ENCODE data around the gene B4GAT1. TPM values are rescaled to one million over a fixed set of nuclear protein-coding genes. Genes with fewer than 3 reads are reported as not detected.

The B4GAT1 gene
- total and polyA plus RNA-seq, 10 donors: 4.3 to 23.4 (median 10.5) TPM

DNA sequence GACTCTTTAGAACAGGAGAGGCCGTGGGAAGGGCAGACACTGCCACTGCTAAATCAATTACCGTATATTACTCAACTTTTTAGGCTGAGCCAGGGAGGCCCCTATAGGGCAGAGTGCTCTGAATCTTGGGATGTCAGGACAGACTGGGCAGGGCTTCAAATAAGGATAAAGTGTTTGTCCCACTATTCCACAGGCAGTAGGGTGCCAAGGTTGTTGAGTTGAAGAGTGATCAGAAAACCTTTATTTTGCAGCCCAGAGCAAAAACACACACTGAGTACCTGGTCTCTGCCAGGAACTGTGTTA, 1.6 kb upstream of the B4GAT1 start:
- H3K27ac ChIP-seq: no peak overlapping the region
- no peaks in the 10 kb centered on the region for H3K9me3 ChIP-seq
- intact Hi-C loops (cut with DNase I; ENCODE audit: low total_unique reads): no loop called here
- DNase-seq: no peak
- H3K27me3 ChIP-seq (replicated peaks in 1 of 7): peaks cover 0 to 5% (median 0%) of the 10 kb centered on the region in 7 donors
- H3K36me3 ChIP-seq: peaks cover 0 to 5% (median 0%) of the 10 kb centered on the region in 6 donors
- peaks cover 24 to 50% (median 37%) of the 10 kb centered on the region in 6 donors for H3K4me1 ChIP-seq
- no peak overlapping the region for H3K4me3 ChIP-seq
- TF ChIP-seq, protein P1, sequence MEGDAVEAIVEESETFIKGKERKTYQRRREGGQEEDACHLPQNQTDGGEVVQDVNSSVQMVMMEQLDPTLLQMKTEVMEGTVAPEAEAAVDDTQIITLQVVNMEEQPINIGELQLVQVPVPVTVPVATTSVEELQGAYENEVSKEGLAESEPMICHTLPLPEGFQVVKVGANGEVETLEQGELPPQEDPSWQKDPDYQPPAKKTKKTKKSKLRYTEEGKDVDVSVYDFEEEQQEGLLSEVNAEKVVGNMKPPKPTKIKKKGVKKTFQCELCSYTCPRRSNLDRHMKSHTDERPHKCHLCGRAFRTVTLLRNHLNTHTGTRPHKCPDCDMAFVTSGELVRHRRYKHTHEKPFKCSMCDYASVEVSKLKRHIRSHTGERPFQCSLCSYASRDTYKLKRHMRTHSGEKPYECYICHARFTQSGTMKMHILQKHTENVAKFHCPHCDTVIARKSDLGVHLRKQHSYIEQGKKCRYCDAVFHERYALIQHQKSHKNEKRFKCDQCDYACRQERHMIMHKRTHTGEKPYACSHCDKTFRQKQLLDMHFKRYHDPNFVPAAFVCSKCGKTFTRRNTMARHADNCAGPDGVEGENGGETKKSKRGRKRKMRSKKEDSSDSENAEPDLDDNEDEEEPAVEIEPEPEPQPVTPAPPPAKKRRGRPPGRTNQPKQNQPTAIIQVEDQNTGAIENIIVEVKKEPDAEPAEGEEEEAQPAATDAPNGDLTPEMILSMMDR (IDR thresholded peaks at IDR 0.05 in 8 of 11, conservative IDR thresholded peaks at IDR 0.05 in 3 of 11): no peak
- TF ChIP-seq POLR2AphosphoS5 (IDR thresholded peaks at IDR 0.05) (no peak), POLR2A (IDR thresholded peaks at IDR 0.05) (no peak)
- 61 to 80% (median 78%) methylated on average over 2 of the region's 2 CpGs for WGBS, 5 donors

DNA sequence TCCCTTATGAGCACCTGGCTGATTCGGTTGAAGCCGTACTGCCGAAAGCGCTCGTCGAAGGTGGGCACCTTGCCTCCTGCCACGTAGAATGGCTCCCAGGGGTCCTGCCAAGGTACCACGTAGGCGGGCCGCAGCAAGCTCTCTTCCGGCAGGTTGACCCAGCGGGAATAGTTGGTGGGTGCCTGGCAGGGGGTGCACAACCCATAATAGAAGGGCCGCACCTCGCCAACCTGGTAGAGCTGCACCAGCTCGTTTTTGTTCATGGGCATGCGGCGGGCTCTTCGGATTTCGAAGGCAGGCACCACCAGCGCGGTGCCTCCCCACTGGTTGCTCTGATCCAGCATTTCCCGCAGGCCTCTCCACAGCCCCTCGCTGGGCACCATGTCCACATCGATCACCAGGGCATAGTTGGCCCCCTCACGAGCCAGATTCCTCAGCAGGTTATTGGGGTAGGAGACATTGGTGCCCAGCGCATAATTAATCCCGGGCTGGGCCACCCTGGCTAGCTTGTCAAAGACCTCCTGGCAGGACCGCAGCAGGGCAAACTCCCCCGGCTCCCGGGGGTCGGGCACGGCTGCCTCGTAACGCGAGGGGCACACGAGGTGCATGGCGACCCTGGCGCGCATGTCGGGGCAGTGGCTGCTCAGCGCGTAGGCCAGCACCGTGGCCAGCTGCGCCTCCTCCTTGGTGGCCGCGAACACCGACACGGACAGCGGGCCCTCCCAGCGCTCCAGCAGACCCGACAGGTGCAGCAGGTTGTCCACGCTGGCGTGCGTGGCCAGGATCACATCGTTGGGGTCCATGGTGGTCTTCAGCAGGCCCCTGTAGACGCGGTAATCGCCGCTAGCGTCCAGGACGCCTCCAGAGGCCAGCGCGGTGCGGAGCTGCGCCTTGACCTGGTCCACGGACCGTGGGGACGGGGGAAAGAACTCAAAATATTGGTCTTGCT, 679 bp downstream of the B4GAT1 start:
- H3K27ac ChIP-seq: peak overlapping the region; percentile 55 to 89 (median 82)
- peak overlapping the region; percentile 61 to 90 (median 86) for H3K4me3 ChIP-seq
- peak; percentile 80 for DNase-seq
- no peaks in the 10 kb centered on the region for H3K9me3 ChIP-seq
- WGBS, 5 donors: 31 to 48% (median 33%) methylated on average over 35 to 68 of the region's 68 CpGs
- peaks cover 0 to 5% (median 0%) of the 10 kb centered on the region in 7 donors for H3K27me3 ChIP-seq (replicated peaks in 1 of 7)
- intact Hi-C loops (cut with DNase I; ENCODE audit: low total_unique reads): no loop called here
- peaks cover 34 to 70% (median 49%) of the 10 kb centered on the region in 6 donors for H3K4me1 ChIP-seq
- TF ChIP-seq, protein P1 (IDR thresholded peaks at IDR 0.05 in 8 of 11, conservative IDR thresholded peaks at IDR 0.05 in 3 of 11): no peak
- peaks cover 0 to 14% (median 5%) of the 10 kb centered on the region in 6 donors for H3K36me3 ChIP-seq

- 8 to 27% (median 13%) methylated on average over 5 to 7 of the region's 7 CpGs for WGBS, 5 donors
- Histone ChIP-seq H3K36me3 (peaks cover 6 to 29% (median 20%) of the 10 kb centered on the region in 6 donors), H3K9me3 (no peaks in the 10 kb centered on the region), H3K27me3 (replicated peaks in 1 of 7) (peaks cover 0 to 5% (median 0%) of the 10 kb centered on the region in 7 donors), H3K27ac (peak overlapping the region in 7 of 8 donors; percentile 72 to 92 (median 85)), H3K4me3 (peak overlapping the region; percentile 90 to 99 (median 98)), H3K4me1 (peaks cover 34 to 70% (median 49%) of the 10 kb centered on the region in 6 donors)
- DNase-seq: no peak
- no peak for TF ChIP-seq POLR2AphosphoS5 (IDR thresholded peaks at IDR 0.05)
- TF ChIP-seq, protein P1 (IDR thresholded peaks at IDR 0.05 in 8 of 11, conservative IDR thresholded peaks at IDR 0.05 in 3 of 11): no peak
- TF ChIP-seq POLR2A (IDR thresholded peaks at IDR 0.05): no peak
- intact Hi-C loops (cut with DNase I; ENCODE audit: low total_unique reads): no loop called here
These were observed 2.1 kb downstream of the B4GAT1 start for GRCh38 chr11:66345316-66345649.

Data from spleen (tissue), 11 donors.